ENCODE measurements around the gene TMEM170B.

Gene TMEM170B

DNA sequence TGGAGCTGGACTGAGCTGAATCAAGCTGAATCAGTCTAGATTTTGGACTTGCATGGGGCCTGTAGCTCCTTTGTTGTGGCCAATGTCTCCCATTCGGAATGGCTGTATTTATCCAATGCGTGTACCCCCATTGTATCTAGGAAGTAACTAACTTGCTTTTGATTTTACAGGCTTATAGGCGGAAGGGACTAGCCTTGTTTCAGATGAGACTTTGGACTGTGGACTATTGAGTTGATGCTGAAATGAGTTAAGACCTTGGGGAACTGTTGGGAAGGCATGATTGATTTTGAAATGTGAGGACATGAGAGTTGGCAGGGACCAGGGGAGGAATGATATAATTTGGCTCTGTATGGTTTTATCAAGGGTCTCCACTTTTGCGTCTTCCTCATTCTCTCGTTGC, 3.0 kb upstream of the TMEM170B start:
- peak overlapping the region; percentile 96 for H3K27ac ChIP-seq
- H3K4me1 ChIP-seq (ENCODE audit: control insufficient read depth in 1 of 2, insufficient read depth in 1 of 2, low read depth in 1 of 2, low read length in 1 of 2): peaks cover 49 to 50% of the 10 kb centered on the region in 2 experiments
- H3K4me3 ChIP-seq (ENCODE audit: low read depth in 1 of 2, low read length in 1 of 2): no peak overlapping the region
- no peaks in the 10 kb centered on the region for H3K36me3 ChIP-seq
- TF ChIP-seq, protein P1, sequence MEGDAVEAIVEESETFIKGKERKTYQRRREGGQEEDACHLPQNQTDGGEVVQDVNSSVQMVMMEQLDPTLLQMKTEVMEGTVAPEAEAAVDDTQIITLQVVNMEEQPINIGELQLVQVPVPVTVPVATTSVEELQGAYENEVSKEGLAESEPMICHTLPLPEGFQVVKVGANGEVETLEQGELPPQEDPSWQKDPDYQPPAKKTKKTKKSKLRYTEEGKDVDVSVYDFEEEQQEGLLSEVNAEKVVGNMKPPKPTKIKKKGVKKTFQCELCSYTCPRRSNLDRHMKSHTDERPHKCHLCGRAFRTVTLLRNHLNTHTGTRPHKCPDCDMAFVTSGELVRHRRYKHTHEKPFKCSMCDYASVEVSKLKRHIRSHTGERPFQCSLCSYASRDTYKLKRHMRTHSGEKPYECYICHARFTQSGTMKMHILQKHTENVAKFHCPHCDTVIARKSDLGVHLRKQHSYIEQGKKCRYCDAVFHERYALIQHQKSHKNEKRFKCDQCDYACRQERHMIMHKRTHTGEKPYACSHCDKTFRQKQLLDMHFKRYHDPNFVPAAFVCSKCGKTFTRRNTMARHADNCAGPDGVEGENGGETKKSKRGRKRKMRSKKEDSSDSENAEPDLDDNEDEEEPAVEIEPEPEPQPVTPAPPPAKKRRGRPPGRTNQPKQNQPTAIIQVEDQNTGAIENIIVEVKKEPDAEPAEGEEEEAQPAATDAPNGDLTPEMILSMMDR (IDR thresholded peaks at IDR 0.05): no peak
- H3K9me3 ChIP-seq: no peaks in the 10 kb centered on the region
- no peaks in the 10 kb centered on the region for H3K27me3 ChIP-seq

DNA sequence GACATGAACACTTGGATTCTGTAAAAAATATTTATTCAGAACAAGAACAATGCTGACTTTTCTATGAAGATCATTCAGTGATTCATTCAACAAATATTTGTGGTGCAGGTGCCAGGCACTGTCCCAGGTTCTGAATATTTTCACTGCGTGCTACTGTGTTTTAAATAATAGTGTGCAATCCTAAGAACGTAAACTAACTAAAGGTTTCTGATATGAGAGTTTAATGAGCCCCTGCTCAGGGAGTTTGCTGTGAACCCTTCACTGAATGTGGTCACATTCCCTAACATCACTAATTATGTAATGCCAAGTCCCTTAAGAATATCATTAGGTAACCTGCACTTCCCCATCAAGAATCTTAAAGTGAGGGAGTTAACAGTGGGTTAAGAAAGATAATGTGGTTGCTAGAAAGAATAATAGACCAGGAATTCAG, 1.7 kb upstream of the TMEM170B start:
- H3K27ac ChIP-seq: peak overlapping the region; percentile 96
- no peaks in the 10 kb centered on the region for H3K27me3 ChIP-seq
- peaks cover 55 to 59% of the 10 kb centered on the region in 2 experiments for H3K4me1 ChIP-seq (ENCODE audit: control insufficient read depth in 1 of 2, insufficient read depth in 1 of 2, low read depth in 1 of 2, low read length in 1 of 2)
- no peaks in the 10 kb centered on the region for H3K36me3 ChIP-seq
- H3K4me3 ChIP-seq (ENCODE audit: low read depth in 1 of 2, low read length in 1 of 2): peak overlapping the region in 1 of 2 experiments; percentile 85
- no peaks in the 10 kb centered on the region for H3K9me3 ChIP-seq
- TF ChIP-seq, protein P1 (IDR thresholded peaks at IDR 0.05): no peak

DNA sequence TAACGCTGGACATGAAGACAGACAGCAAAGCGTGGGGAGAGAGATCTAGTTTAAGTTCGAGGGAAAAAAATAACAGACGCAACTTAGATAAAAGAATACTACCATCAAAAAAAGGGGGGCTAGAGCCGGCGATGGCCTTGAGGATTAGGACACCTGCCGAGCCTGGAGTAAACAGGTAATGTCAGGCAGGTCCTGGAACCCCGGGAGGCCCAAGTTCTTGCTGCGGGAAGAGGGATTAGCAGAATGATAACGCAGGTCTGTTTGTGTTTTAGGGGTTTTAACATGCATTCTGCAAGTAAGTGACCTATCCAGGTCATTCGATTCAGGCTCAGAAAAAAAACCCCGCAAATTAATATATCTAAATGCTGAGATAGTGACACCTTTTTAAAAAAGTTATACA, 754 bp upstream of the TMEM170B start:
- TF ChIP-seq, protein P1 (IDR thresholded peaks at IDR 0.05): no peak
- no peaks in the 10 kb centered on the region for H3K9me3 ChIP-seq
- H3K4me1 ChIP-seq (ENCODE audit: control insufficient read depth in 1 of 2, insufficient read depth in 1 of 2, low read depth in 1 of 2, low read length in 1 of 2): peaks cover 55 to 60% of the 10 kb centered on the region in 2 experiments
- no peaks in the 10 kb centered on the region for H3K27me3 ChIP-seq
- H3K4me3 ChIP-seq (ENCODE audit: low read depth in 1 of 2, low read length in 1 of 2): peak overlapping the region; percentile 83 to 85
- H3K27ac ChIP-seq: peak overlapping the region; percentile 96
- H3K36me3 ChIP-seq: no peaks in the 10 kb centered on the region

DNA sequence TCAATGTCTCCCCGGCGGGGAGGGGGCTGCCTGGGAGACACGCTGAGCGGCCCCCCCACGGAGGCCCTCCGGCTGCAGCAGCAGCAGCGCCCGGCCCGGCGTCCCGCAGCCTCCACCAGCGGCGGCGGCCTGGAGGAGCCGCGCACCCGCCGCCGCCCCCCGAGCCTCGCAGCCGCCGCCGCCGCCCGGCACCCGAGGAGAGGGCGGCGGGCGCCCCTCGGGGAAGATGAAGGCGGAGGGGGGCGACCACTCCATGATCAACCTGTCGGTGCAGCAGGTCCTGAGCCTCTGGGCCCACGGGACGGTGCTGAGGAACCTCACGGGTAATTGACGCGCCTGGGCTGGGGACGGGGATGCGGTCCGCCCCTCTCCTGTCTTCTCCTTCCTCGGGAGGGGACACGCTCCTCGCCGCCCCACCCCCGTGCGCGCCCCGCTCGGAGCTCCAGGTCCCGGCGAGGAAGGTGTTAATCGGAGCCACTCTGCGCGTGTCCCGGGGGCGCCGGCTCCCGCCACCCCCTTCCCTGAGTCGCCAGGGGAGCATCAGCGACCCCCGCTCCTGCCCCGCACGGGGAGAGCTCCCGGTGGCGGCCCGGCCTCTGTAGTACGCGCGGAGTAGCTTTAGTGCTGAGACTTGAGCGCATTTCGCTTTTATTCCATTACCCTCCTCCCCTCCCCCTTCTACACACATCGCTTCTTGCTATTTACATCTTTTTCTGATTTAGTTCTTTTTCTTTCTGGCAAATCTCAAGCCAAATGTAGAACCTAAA, 686 bp downstream of the TMEM170B start:
- H3K36me3 ChIP-seq: no peaks in the 10 kb centered on the region
- no peaks in the 10 kb centered on the region for H3K9me3 ChIP-seq
- TF ChIP-seq, protein P1 (IDR thresholded peaks at IDR 0.05): no peak
- H3K4me3 ChIP-seq (ENCODE audit: low read depth in 1 of 2, low read length in 1 of 2): peak overlapping the region; percentile 83 to 85
- H3K27ac ChIP-seq: peak overlapping the region; percentile 96
- peaks cover 66 to 69% of the 10 kb centered on the region in 2 experiments for H3K4me1 ChIP-seq (ENCODE audit: control insufficient read depth in 1 of 2, insufficient read depth in 1 of 2, low read depth in 1 of 2, low read length in 1 of 2)
- no peaks in the 10 kb centered on the region for H3K27me3 ChIP-seq

DNA sequence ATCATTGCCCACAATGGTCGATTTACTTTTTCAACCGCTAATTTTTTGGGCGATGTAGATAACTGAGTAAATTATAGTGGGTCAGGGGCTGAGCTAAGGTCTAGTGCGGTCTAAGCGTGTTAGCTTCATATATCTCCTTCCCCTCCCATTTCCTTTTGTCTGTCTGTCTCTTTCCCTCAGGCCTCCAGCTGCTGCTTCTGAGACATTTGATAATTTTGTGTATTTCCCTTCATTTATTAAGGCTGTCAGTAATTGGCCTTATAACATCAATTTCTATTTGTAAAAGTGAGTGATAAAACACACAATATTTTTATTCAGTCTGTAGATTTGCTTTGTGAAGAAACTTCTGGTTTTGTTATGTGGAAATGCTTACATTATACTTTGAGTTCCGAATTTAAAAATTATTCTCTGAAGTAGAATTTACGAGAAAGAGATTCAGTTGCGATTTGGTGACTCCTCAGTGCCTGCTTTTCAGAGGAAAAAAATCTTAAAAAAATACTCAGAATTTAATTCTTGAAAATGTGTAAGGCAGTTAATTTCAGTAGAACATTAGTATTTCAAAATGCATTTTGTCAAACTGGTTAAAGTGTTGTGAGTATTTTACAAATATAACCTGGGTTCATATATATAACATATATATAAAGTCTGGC, 1.4 kb downstream of the TMEM170B start:
- H3K36me3 ChIP-seq: no peaks in the 10 kb centered on the region
- H3K27ac ChIP-seq: peak overlapping the region; percentile 96
- peak overlapping the region; percentile 83 to 85 for H3K4me3 ChIP-seq (ENCODE audit: low read depth in 1 of 2, low read length in 1 of 2)
- H3K4me1 ChIP-seq (ENCODE audit: control insufficient read depth in 1 of 2, insufficient read depth in 1 of 2, low read depth in 1 of 2, low read length in 1 of 2): peaks cover 73 to 76% of the 10 kb centered on the region in 2 experiments
- H3K9me3 ChIP-seq: no peaks in the 10 kb centered on the region
- no peaks in the 10 kb centered on the region for H3K27me3 ChIP-seq
- TF ChIP-seq, protein P1 (IDR thresholded peaks at IDR 0.05): no peak

All from neutrophil (primary cell).